Right cardiac atrium (tissue), 5 donors: ENCODE data around the gene ARHGAP44. TPM values are rescaled to one million over a fixed set of nuclear protein-coding genes. Genes with fewer than 3 reads are reported as not detected.
"Not testable (repeated sequence)": the region's sequence is repeated elsewhere in the genome, so short reads cannot be mapped to it uniquely, and the experiment has no call there.

ENCODE experiments used
- ATAC-seq, 2 donors: fragments of 200-7000 bp; cut with Tn5 transposase; one replicate each; pipeline versions ENCODE4 v1.8.0 to v1.9.1; 2020; ENCODE audit warnings: moderate library complexity in 2 of 2, mild to moderate bottlenecking in 1 of 2
- DNase-seq, 3 donors: peaks; one replicate each; pipeline ENCODE4 v3.0.0-alpha.2; 2020
- H3K27ac ChIP-seq: one replicate; pipeline ENCODE4 v1.5.1; 2013; ENCODE audit warnings: mild to moderate bottlenecking, low read length, control low read depth, moderate library complexity
- H3K27me3 ChIP-seq: one replicate; pipeline ENCODE4 v1.6.1; 2013; ENCODE audit not compliant: control insufficient read depth, insufficient read depth
- H3K4me1 ChIP-seq: one replicate; pipeline ENCODE4 v1.6.1; 2013; ENCODE audit warnings: low read length; ENCODE audit not compliant: control insufficient read depth, insufficient read depth
- H3K4me3 ChIP-seq: one replicate; pipeline ENCODE4 v1.5.1; 2013; ENCODE audit warnings: low read length, control low read depth
- H3K9me3 ChIP-seq: one replicate; pipeline ENCODE4 v1.6.1; 2013; ENCODE audit warnings: low read length; ENCODE audit not compliant: control insufficient read depth
- WGBS: extraction: QIAGEN DNeasy Blood & Tissue Kit; methylation state at CpG from one replicate; pipeline ENCODE4 v1.1.7; 2013; 5-methylcytosine and 5-hydroxymethylcytosine counted together
- intact Hi-C, 4 donors: fragments of 100-400 bp; cut with DNase I; formaldehyde crosslinking; loops; one replicate each; pipeline versions ENCODE4 v1.11.0 to v1.14.0; 2022 to 2023
- polyA plus RNA-seq: library from polyadenylated mRNA; stranded (reverse); fragments of 200-250 nt; gene quantifications from one replicate; pipeline ENCODE4 v1.2.3, GENCODE V29; 2013
- total RNA-seq, 4 donors: library from RNA; stranded (reverse); fragmentation: NEBNext Ultra II Directional; extraction: Animal tissue kit (Norgen Biotek cat#: 25700); gene quantifications; one replicate each; pipeline ENCODE4 v1.2.1, GENCODE V29; 2021
- donor health status: healthy with polysubstance abuse.
- donor health status: DM: no; HTN: yes; CAD: no.
- donor health status: DM: no; HTN: no; CAD: no.
- donor health status: DM: no; HTN: yes; CAD: no; lungs with severe emphysema.
- donor health status: DM: yes; HTN: yes; CAD: no.

Gene ARHGAP44
- total and polyA plus RNA-seq, 5 donors = 6.7 to 13.6 (median 11.3) TPM

DNA sequence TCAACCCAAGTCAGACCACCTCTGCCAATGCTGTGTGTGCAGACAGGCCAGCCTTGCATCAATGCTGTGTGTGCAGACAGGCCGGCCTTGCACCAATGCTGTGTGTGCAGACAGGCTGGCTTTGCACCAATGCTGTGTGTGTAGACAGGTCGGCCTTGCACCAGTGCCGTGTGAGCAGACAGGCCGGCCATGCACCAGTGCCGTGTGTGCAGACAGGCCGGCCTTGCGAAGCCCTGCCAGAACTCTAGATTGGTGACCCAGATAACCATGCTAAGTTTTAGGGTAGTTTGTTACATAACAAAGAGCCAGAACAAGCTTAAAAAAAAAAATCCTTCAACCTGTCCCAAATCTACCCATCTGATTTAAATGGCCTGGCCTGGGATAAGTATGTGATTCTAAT is 174.2 kb downstream of the ARHGAP44 start:
- ATAC-seq (peak in 1 of 2 donors; percentile 14), DNase-seq (no peak)
- no peaks in the 10 kb centered on the region for H3K9me3 ChIP-seq

DNA sequence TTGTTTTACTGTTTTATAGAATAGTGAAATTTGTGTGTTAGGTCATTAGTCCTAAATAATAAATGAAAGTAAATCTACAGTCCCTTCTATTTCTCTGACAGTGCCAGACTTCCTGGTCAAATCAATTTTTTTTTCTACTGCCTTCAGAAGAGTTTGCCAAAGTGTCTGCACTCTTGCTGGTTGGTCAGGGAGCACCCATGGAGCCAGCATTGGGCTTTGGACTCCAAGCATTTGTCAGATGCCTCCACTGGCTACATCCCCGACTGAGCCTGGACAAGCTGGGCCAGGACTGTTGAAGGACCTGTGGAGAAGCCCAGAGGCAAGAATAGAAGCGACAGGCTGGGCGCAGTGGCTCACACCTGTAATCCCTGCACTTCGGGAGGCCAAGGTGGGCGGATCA is 174.9 kb downstream of the ARHGAP44 start:
- Histone ChIP-seq H3K27ac (no peak overlapping the region), H3K4me3 (no peak overlapping the region), H3K4me1 (no peaks in the 10 kb centered on the region), H3K9me3 (no peaks in the 10 kb centered on the region), H3K27me3 (no peaks in the 10 kb centered on the region)
- intact Hi-C loops = no loop called here
- DNase-seq = no peak
- ATAC-seq = no peak
- WGBS = 93% methylated on average over 5 of the region's 5 CpGs

More for the DNA sequence above, 174.2 kb downstream of the ARHGAP44 start:
- H3K27ac ChIP-seq = no peak overlapping the region
- H3K27me3 ChIP-seq = no peaks in the 10 kb centered on the region
- H3K4me3 ChIP-seq = no peak overlapping the region
- 95% methylated on average over 7 of the region's 7 CpGs for WGBS
- no peaks in the 10 kb centered on the region for H3K4me1 ChIP-seq
- intact Hi-C loops = no loop called here

DNA sequence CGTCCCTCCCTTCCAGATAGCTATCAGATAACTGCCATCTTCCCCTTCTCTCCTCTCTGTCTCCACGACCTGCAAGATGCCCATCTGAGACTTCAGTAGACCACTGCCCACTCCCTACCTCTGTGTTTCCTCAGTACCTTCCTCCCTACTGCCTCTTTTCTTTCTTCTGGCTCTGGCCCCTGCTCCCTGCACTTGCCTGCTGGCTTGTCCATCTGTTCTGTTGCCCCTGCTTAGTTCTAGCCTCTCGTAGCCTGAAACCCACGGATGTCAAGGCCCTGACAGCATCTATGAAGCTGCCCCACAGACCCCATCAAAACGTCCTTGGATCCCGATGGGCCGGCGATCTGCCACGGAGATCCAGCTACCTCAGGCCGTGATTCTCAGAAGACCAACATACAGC is 175.5 kb downstream of the ARHGAP44 start:
- no peak for DNase-seq
- no peak overlapping the region for H3K27ac ChIP-seq
- no peaks in the 10 kb centered on the region for H3K9me3 ChIP-seq
- no peaks in the 10 kb centered on the region for H3K27me3 ChIP-seq
- intact Hi-C loops = no loop called here
- H3K4me1 ChIP-seq = no peaks in the 10 kb centered on the region
- no peak overlapping the region for H3K4me3 ChIP-seq
- no peak for ATAC-seq
- 77% methylated on average over 10 of the region's 10 CpGs for WGBS

DNA sequence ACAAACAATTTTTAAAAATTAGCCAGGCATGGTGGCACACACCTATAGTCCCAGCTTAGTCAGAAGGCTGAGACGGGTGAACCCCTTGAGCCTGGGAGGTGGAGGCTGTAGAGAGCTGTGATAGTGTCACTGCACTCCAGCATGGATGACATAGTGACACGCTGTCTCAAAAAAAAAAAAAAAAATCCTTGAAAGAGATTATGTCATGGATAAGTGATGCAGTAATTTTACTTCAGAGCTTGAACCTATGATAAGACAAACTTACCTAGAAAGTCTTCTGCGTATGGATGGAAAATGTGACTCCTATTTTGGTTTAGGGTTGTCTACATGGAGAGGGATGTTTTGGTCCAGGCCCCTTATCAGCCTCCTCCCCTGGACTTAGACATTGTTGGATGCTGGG is 176.7 kb downstream of the ARHGAP44 start:
- Histone ChIP-seq H3K9me3 (no peaks in the 10 kb centered on the region), H3K27me3 (no peaks in the 10 kb centered on the region), H3K27ac (no peak overlapping the region), H3K4me3 (no peak overlapping the region), H3K4me1 (no peaks in the 10 kb centered on the region)
- ATAC-seq = no peak
- intact Hi-C loops = no loop called here
- WGBS = 73% methylated on average over 3 of the region's 3 CpGs
- DNase-seq = no peak

DNA sequence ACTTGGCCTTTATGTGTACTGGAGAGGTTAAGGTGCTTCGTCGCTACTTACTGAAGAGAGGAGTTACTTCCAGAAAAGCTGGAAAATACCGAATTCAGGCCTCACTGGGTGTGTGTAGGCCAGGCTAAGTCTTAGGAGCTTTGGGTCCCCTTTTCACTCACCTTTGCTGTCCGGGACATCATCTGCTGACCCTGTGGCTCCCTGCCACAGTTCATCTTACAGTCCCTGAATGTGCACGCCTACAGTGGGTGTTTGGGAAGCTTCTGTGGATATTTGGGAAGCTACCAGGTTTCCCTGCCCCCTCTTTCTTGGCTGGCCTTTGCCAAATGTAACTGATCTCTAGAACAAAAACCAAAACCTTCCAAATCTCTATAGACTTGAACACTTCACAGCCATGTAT is 177.1 kb downstream of the ARHGAP44 start:
- H3K9me3 ChIP-seq = no peaks in the 10 kb centered on the region
- H3K27me3 ChIP-seq = no peaks in the 10 kb centered on the region
- DNase-seq = no peak
- H3K4me1 ChIP-seq = no peaks in the 10 kb centered on the region
- intact Hi-C loops = no loop called here
- no peak overlapping the region for H3K27ac ChIP-seq
- WGBS = 73% methylated on average over 5 of the region's 5 CpGs
- no peak for ATAC-seq
- H3K4me3 ChIP-seq = no peak overlapping the region

DNA sequence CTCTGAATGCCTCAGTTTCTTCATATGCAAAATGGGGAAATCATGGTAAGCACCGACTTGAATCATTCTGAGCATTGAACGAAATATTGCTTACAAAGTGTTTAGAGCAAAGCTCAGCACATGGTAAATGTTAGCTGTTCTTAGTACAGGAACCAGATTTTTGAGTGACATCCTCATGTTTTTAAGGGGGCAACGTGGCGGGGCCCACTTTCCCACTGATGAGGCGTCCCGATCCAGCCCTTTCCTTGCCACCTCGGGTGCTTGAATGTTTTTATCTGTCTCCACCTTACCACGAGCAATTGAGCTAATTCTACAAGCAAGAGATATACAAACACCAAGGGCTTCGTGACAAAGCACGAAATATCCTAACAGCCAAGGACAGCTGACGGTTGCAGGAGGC is 178.7 kb downstream of the ARHGAP44 start:
- no peaks in the 10 kb centered on the region for H3K9me3 ChIP-seq
- DNase-seq (no peak), ATAC-seq (no peak)
- intact Hi-C loops = no loop called here
- H3K4me1 ChIP-seq = no peaks in the 10 kb centered on the region
- 75% methylated on average over 11 of the region's 11 CpGs for WGBS
- H3K27ac ChIP-seq = no peak overlapping the region
- H3K27me3 ChIP-seq = no peaks in the 10 kb centered on the region
- H3K4me3 ChIP-seq = no peak overlapping the region

DNA sequence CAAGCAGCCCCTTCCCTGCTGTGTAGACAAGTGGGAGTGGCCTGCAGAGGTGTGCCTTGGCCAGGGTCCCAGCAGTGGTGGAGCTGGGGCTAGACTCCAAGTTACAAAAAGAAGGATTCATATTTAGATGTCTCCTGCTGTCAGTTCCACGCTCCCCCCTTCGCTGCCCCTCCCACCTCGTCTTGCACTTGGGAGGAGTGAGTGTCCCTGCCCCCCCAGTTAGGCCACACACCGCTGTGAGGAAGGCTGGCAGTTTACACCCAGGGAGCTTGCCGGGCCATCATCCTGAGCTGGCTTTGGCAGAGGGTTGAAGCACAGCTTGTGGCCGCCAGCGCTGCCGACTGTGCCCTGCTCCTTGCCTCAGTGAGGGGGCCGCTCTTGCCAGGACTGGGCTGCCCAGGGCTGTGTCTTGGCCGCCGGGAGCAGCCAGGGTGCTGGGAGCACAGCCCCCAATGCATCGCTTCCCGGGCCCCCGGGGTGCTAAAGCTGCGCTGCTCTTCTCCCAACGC is 184.3 kb downstream of the ARHGAP44 start:
- H3K9me3 ChIP-seq = no peaks in the 10 kb centered on the region
- H3K27ac ChIP-seq = peak overlapping the region; percentile 5
- DNase-seq (peak in 1 of 3 donors; percentile 69), ATAC-seq (peak; percentile 66)
- no peaks in the 10 kb centered on the region for H3K27me3 ChIP-seq
- WGBS = 2% methylated on average over 16 of the region's 16 CpGs
- no peaks in the 10 kb centered on the region for H3K4me1 ChIP-seq
- H3K4me3 ChIP-seq = peak overlapping the region; percentile 11
- intact Hi-C loops = no loop called here

DNA sequence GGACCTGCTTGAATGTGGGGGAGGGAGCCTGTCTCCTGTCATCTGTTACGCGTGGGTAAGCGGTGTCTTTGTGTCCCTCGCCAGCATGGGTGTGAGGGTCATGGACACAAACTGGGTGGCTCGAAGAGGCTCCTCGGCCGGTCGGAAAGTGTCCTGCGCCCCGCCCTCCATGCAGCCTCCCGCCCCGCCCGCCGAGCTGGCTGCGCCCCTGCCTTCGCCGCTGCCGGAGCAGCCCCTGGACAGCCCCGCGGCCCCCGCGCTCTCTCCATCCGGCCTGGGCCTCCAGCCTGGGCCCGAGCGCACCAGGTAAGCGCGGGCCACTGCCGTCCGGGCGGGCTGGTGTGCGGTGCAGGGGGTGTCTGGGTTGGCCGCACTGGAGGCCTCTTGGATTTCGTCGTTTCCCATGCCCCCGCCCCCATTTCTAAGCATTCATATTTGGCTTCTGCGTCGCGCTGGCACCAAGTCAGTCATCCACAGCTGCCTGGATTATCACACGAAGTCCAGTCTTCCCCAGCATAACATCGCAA is 184.8 kb downstream of the ARHGAP44 start:
- H3K27ac ChIP-seq = peak overlapping the region; percentile 5
- ATAC-seq = peak in 1 of 2 donors; percentile 78

DNA sequence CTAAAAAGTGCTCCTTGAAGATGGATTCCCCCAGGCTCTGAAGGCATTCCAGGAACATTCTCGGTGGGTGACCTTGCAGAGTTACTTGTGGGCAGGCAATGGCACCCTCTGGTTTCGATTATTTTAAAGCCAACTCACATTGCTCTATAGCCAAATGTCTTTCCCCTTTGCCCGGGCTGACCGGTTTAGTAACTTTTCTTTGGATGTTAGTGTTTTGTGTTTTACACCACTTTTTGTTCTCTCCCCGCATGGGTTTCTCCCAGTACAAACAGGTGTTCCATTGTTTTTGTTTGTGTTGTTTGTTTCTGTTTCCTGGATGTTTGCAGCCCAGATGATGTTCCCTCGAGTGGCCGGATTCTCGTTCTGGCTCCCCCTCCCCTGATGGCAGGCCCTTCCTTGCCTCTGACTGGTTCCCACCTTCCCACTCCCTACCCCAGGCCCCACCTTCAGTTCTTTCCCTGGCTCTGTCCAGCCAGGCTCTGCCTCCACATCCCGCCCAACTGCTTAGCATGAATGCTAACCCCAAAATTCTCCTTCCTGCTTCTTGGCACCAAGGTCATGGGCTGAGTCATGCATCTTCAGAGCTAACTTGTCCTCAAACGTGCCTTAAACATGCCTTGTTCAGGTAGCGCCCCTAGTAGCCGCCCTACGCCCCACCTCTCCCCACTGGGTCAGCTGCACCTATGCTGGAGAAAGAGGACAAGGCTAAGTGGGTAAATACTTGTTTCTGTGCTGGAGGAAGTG is 187.9 kb downstream of the ARHGAP44 start:
- 80% methylated on average over 13 of the region's 13 CpGs for WGBS
- Histone ChIP-seq H3K9me3 (no peaks in the 10 kb centered on the region), H3K27ac (no peak overlapping the region), H3K4me1 (no peaks in the 10 kb centered on the region), H3K4me3 (no peak overlapping the region), H3K27me3 (no peaks in the 10 kb centered on the region)
- ATAC-seq = no peak
- no peak for DNase-seq
- intact Hi-C loops = no loop called here

More for the DNA sequence above, 184.8 kb downstream of the ARHGAP44 start:
- 2% methylated on average over 40 of the region's 40 CpGs for WGBS
- Histone ChIP-seq H3K9me3 (no peaks in the 10 kb centered on the region), H3K4me1 (no peaks in the 10 kb centered on the region), H3K4me3 (peak overlapping the region; percentile 20), H3K27me3 (no peaks in the 10 kb centered on the region)
- peak; percentile 25 to 74 (median 68) for DNase-seq
- intact Hi-C loops = no loop called here

DNA sequence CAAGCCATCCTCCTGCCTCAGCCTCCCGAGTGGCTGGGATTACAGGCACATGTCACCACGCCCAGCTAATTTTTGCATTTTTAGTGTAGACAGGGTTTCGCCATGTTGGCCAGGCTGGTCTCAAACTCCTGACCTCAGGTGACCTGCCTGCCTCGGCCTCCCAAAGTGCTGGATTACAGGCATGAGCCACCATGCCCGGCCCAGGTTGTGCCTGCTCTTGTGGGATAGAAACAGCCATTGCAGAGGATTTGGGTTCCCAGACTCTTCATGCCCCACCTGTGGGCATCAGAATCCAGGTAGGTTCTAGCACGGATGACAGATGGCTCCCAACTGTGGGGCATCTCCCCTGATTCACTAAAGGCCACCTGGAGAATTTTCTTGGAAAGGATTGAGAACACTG is 189.5 kb downstream of the ARHGAP44 start:
- H3K4me3 ChIP-seq, intact Hi-C loops, H3K27me3 ChIP-seq, DNase-seq, H3K27ac ChIP-seq, H3K4me1 ChIP-seq, H3K9me3 ChIP-seq, ATAC-seq: not testable (repeated sequence)
- 93% methylated on average over 6 of the region's 6 CpGs for WGBS

DNA sequence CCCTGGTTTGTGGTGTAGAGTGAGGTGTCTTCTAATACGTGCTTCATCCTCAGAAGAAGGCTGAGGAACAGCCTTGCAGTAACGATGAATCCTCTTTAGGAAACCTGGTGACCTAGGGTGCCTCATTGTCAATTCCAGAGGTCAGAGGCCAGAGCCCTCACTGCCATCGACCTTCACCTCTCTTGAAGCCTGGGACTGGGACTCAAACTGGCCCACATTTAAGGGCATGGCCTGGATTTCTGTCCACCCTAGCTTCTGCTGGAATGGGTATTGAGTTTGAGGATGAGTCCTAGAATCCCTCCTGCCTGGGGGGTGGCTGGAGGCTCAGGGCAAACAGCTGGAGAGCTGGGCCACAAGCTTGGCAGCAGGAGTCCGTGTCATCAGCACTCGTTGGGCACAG is 189.9 kb downstream of the ARHGAP44 start:
- ATAC-seq = no peak
- 89% methylated on average over 5 of the region's 5 CpGs for WGBS
- Histone ChIP-seq H3K27ac (no peak overlapping the region), H3K4me3 (no peak overlapping the region), H3K27me3 (no peaks in the 10 kb centered on the region), H3K4me1 (no peaks in the 10 kb centered on the region), H3K9me3 (no peaks in the 10 kb centered on the region)
- DNase-seq = no peak
- intact Hi-C loops = no loop called here
